ENCODE results near the gene CMKLR1. TPM values are rescaled to one million over a fixed set of nuclear protein-coding genes. Genes with fewer than 3 reads are reported as not detected.

CMKLR1 gene
- total and polyA plus RNA-seq, 9 of the 15 experiments (the other 6 are each of a cell fraction or from before 2014, with no cell fraction given), result 0.11 to 1.4 (median 0.20) TPM

DNA sequence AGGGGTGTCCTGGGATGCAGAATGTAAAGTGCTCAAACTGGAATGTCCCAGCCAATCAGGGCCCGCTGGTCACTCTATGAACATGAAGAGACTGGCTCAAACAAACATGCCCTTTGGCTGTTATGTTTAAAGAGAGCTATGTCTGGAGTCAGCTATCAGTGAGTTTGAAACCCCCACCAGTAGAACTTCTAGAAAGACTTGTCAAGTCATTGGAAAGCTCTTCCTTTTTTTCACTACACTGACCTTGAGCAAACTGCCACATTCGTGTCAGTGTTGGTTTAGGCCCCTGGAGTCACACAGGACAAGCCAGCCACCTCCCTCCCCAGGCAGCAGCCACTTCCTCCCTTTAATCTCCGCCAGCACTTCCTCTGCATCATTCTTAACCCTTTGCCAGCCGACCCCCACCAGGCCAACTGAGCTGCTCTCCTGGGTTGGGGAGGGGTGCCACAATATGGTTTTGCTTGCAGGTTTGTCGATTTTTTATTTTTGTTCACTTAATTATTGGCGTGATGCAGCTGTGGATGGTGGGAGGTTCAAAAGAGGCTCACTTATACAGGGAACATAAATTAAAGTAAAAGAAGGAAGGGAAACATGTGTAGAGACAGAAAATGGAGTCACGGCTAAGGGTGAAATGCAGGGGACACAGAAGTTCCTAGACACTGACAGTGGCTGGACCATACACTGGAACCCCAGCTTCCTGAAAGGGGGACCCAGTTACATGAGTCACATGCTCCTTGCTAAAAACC lies 25.3 kb downstream of the CMKLR1 start:
- CTCF ChIA-PET (ENCODE audit: low intra/inter-chr PET ratio), result no interaction called here
- peak in 3 of 4 experiments; percentile 16 to 68 (median 56) for DNase-seq (ENCODE audit: extremely low read depth in 1 of 4, low spot score in 3 of 4)
- Histone ChIP-seq H4K20me1 (replicated peaks; ENCODE audit: control insufficient read depth, insufficient read depth, low read length) (no peaks in the 10 kb centered on the region), H3K9ac (ENCODE audit: insufficient read depth in 1 of 2, low read depth in 2 of 2, low read length in 2 of 2) (no peak overlapping the region), H2AFZ (ENCODE audit: low read depth, low read length) (peak overlapping the region; percentile 35), H3K27me3 (ENCODE audit: control insufficient read depth in 2 of 2, insufficient read depth in 2 of 2, low read length in 2 of 2) (no peaks in the 10 kb centered on the region; a peak in 2 of 5 replicates), H3K4me3 (no peak overlapping the region), H3K9me1 (ENCODE audit: control insufficient read depth, insufficient read depth, low read length) (no peaks in the 10 kb centered on the region), H3K9me3 (replicated peaks; ENCODE audit: control insufficient read depth, insufficient read depth, low read depth, low read length) (no peaks in the 10 kb centered on the region), H3K27ac (ENCODE audit: extremely low read depth, low read depth, low read length) (peak overlapping the region; percentile 75; the same call in 2 of the 3 replicates), H3K4me2 (ENCODE audit: insufficient read depth, low read length) (0 out of 2 replicates have a peak overlapping the region, but pooled peaks have one; percentile 27), H3K4me1 (replicated peaks in 1 of 2; ENCODE audit: control insufficient read depth in 2 of 2, insufficient read depth in 2 of 2, low read length in 2 of 2) (peaks cover 6 to 25% of the 10 kb centered on the region in 2 experiments), H3K36me3 (ENCODE audit: control insufficient read depth, insufficient read depth, low read length) (no peaks in the 10 kb centered on the region), H3K79me2 (ENCODE audit: control insufficient read depth, insufficient read depth, low read length) (no peaks in the 10 kb centered on the region)
- BruUV-seq (replicated peaks), result no TSS peak
- WGBS (ENCODE audit: insufficient coverage, low coverage, missing lambda C conversion rate), result 23% methylated on average over 7 of the region's 7 CpGs
- intact Hi-C loops (cut with micrococcal nuclease), result no loop called here
- in situ Hi-C loops (cut with MboI), result no loop called here
- FAIRE-seq, result peak; percentile 85
- POLR2A ChIA-PET, result interaction anchor here (0.6 to 1.0 kb wide), 3 partner anchors 10 to 161 kb away, joined by 3 to 4 read pairs (median 4); no protein-coding TSS in a partner anchor
- peak; percentile 86 for ATAC-seq
- TF ChIP-seq SPI1 (IDR thresholded peaks at IDR 0.05; ENCODE audit: borderline replicate concordance, low read depth, low read length) (peak; percentile 98), SMAD4 (CRISPR knock-in tag; conservative IDR thresholded peaks at IDR 0.05) (peak; percentile 58; the same call in 1 of the 2 replicates), NR1H2 (CRISPR knock-in tag; IDR thresholded peaks at IDR 0.05) (no peak), SOX6 (IDR thresholded peaks at IDR 0.05) (peak; percentile 38; the same call in 1 of the 2 replicates), ATF7 (IDR thresholded peaks at IDR 0.05) (peak; percentile 29; the same call in 1 of the 2 replicates), RNF2 (IDR thresholded peaks at IDR 0.05) (peak; percentile 73; the same call in 1 of the 2 replicates), TCF3 (CRISPR knock-in tag; IDR thresholded peaks at IDR 0.05) (peak; percentile 28), ZNF318 (IDR thresholded peaks at IDR 0.05; ENCODE audit: borderline replicate concordance in 1 of 2, low read depth in 1 of 2) (0 out of 4 replicates have a peak, but pooled peaks of 1 of the 2 experiments have one; percentile 22), SMARCE1 (IDR thresholded peaks at IDR 0.05) (peak; percentile 57; the same call in 1 of the 2 replicates)
- TF ChIP-seq, protein P1, sequence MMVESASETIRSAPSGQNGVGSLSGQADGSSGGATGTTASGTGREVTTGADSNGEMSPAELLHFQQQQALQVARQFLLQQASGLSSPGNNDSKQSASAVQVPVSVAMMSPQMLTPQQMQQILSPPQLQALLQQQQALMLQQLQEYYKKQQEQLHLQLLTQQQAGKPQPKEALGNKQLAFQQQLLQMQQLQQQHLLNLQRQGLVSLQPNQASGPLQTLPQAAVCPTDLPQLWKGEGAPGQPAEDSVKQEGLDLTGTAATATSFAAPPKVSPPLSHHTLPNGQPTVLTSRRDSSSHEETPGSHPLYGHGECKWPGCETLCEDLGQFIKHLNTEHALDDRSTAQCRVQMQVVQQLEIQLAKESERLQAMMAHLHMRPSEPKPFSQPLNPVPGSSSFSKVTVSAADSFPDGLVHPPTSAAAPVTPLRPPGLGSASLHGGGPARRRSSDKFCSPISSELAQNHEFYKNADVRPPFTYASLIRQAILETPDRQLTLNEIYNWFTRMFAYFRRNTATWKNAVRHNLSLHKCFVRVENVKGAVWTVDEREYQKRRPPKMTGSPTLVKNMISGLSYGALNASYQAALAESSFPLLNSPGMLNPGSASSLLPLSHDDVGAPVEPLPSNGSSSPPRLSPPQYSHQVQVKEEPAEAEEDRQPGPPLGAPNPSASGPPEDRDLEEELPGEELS (CRISPR knock-in tag; IDR thresholded peaks at IDR 0.05; ENCODE audit: borderline replicate concordance), result no peak

All from K562 (cell line).